Measurements from ENCODE around the gene CUL2.
"Not testable (repeated sequence)": the region's sequence is repeated elsewhere in the genome, so short reads cannot be mapped to it uniquely, and the experiment has no call there.

The CUL2 gene

GRCh38 chr10:35090162-35090954 is at the start of gene CUL2:
Gene CUL2 (minus strand): TSS chr10:35090341. CDS start chr10:35071317, 19,024 bp downstream.
- DNase-seq: peak; percentile 91

GRCh38 chr10:35136263-35136815 is 46.2 kb upstream of the CUL2 start:
- no peak for DNase-seq

GRCh38 chr10:35135861-35136260 is 45.7 kb upstream of the CUL2 start:
- peak in 1 of 2 donors; percentile 12 for DNase-seq

GRCh38 chr10:35133586-35133985 is 43.4 kb upstream of the CUL2 start:
- no peak for DNase-seq

- DNase-seq: no peak
Observed at GRCh38 chr10:35132727-35133126, 42.6 kb upstream of the CUL2 start.

GRCh38 chr10:35130663-35131062 is 40.5 kb upstream of the CUL2 start:
- DNase-seq: no peak

- no peak for DNase-seq
Observed at GRCh38 chr10:35129185-35129674, 39.1 kb upstream of the CUL2 start.

GRCh38 chr10:35127289-35127891 is 37.2 kb upstream of the CUL2 start:
- DNase-seq: peak; percentile 55 to 69

- DNase-seq: peak; percentile 100
Observed at GRCh38 chr10:35126530-35127288, 36.6 kb upstream of the CUL2 start, which contains the start of gene CREM. Gene CREM (plus strand): TSS chr10:35126846. CDS start chr10:35137836, 10,990 bp downstream.

GRCh38 chr10:35126062-35126529 is 36.0 kb upstream of the CUL2 start:
- DNase-seq: no peak

- no peak for DNase-seq
Observed at GRCh38 chr10:35124540-35124939, 34.4 kb upstream of the CUL2 start.

GRCh38 chr10:35119378-35119777 is 29.2 kb upstream of the CUL2 start:
- DNase-seq: no peak

- no peak for DNase-seq
Observed at GRCh38 chr10:35112571-35112970, 22.4 kb upstream of the CUL2 start.

GRCh38 chr10:35103882-35104281 is 13.7 kb upstream of the CUL2 start:
- no peak for DNase-seq

- no peak for DNase-seq
Observed at GRCh38 chr10:35097510-35097909, 7.4 kb upstream of the CUL2 start.

- DNase-seq: no peak
Observed at GRCh38 chr10:35096312-35096711, 6.2 kb upstream of the CUL2 start.

- DNase-seq: no peak
Observed at GRCh38 chr10:35092851-35093250, 2.7 kb upstream of the CUL2 start.

- no peak for DNase-seq
Observed at GRCh38 chr10:35091994-35092790, 2.1 kb upstream of the CUL2 start.

GRCh38 chr10:35089611-35090161 is 455 bp downstream of the CUL2 start:
- no peak for DNase-seq

- DNase-seq: no peak
Observed at GRCh38 chr10:35083242-35083641, 6.9 kb downstream of the CUL2 start.

- not testable (repeated sequence) for DNase-seq
Observed at GRCh38 chr10:35080261-35080660, 9.9 kb downstream of the CUL2 start.

- no peak for DNase-seq
Observed at GRCh38 chr10:35079763-35080162, 10.4 kb downstream of the CUL2 start.
